HG03159 (cell line): ENCODE measurements around the gene VAT1.
A peak's percentile ranks its signal among the peaks of the same experiment; 100 is the strongest.
"Not testable (repeated sequence)": the region's sequence is repeated elsewhere in the genome, so short reads cannot be mapped to it uniquely, and the experiment has no call there.

Source experiments
- ATAC-seq: cut with Tn5 transposase; IDR thresholded peaks from one replicate; pipeline ENCODE4 v1.9.1; 2021; ENCODE audit warnings: mild to moderate bottlenecking, moderate library complexity; ENCODE audit not compliant: unreplicated experiment

The VAT1 gene

GRCh38 chr17:43010667-43011308 lies 11.4 kb downstream of the VAT1 start:
- ATAC-seq, result no peak

- ATAC-seq, result peak; percentile 82
Observed at GRCh38 chr17:43006639-43007551, 15.3 kb downstream of the VAT1 start, which contains the start of gene IFI35. IFI35 (plus strand) TSS chr17:43006784; CDS start chr17:43006948, 164 bp downstream.

DNA sequence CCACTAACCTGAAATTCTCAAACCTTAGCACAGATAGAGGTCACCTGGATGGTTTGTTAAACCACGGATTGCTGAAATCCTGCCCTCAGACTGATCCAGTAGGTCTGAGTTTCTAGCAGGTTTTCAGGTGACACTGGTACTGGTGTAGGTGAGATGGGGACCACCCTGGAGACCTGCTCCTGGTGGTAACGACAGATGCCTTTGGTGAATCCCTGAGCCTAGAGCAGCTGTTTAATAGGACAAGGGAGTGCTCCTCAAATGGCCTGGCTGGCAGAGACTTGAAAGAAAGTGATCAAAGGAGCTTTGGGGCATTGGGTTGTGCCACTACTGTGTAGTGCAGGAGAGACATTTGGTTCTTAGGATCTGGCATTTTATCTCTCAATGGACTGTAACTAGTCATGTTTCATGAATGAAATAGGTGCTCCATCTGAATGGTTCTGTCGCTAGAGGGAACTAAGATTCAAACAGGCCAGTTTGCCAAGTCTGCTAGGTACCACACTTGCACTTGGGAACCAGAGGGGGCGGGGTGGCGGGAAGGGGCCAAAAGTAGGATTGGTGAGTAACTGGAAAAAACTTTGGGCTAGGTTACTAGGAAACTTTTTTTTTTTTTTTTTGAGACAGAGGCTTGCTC lies 18.5 kb downstream of the VAT1 start:
- no peak for ATAC-seq

- ATAC-seq, result not testable (repeated sequence)
Observed at GRCh38 chr17:43000894-43001293, 21.3 kb downstream of the VAT1 start.

- no peak for ATAC-seq
Observed at GRCh38 chr17:42999003-42999525, 23.1 kb downstream of the VAT1 start.

DNA sequence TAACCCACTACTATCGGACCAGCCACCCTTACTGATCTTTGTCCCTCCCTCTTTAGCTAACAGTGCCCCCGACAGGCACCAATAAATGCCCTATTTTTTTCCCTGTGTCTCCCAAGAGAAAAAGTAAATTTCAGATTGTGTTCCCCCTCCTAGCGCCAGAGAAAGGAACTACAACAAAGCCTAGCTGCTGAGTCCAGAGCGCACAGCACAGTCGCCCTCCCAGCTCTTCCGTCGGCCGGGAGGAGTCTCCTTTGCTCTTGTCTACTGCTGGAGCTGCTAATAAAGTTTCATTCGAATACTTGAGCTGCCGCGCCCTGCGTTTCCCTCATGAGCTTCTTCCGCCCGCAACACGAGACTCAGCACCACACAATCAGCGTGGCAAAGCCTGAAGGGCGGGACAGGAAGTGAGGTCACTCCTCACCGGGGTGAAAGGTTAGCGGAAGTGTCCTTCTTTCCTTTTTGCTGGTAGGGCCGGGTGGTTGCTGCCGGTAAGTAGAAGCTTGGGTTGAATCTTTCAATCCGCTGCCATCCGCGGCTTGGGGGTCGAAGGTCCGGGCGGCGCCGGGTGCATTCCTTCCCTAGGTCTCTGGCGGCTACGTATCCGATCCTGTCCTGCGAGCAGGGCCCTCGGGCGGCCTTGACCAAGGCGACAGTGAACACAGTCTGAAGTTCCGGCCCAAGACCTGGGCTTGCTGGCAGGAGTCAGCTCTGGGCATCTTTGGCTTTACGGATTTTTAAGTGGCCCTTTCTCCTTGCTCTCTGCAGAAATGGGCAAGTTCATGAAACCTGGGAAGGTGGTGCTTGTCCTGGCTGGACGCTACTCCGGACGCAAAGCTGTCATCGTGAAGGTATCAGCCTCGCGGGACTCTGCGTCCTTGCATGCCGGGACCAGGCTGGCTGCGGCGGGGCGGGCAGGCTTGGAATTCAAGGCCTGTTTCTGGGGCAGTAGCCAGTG lies 23.9 kb downstream of the VAT1 start, which contains the start of gene RPL27:
RPL27 (plus strand) TSS at position 436 of the 955 bp plus-strand sequence; CDS start at position 768, 332 bp downstream.
- ATAC-seq, result peak; percentile 93

DNA sequence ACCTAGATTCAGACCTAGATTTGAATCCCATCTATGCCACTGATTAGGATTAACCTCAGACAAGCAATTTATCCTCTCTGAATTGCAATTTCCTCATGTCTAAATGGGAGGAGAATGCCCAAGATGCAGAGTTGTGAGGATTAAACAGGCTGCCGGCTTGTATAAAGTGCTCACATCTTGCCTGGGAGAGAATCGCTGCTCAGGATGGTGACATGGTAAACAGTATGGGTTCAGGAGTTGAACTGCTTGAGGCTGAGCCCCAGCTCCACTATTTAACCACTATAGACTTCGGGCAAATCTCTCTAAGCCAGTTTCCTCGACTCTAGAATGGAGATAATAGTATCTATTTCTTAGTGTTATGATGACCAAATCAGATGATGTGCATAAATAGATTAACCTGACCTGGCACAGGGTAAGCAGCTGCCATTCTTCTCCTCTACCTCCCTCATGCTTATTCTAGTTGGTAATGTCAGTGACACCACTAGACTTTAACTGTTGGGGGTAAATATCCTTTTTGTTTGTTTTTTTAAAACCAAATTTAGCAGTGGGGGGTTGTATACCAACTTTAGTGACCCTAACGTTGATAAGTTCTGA lies 24.7 kb downstream of the VAT1 start:
- ATAC-seq, result no peak

GRCh38 chr17:42993913-42994312 lies 28.3 kb downstream of the VAT1 start:
- ATAC-seq, result not testable (repeated sequence)

- ATAC-seq, result no peak
Observed at GRCh38 chr17:42992872-42993271, 29.3 kb downstream of the VAT1 start.

DNA sequence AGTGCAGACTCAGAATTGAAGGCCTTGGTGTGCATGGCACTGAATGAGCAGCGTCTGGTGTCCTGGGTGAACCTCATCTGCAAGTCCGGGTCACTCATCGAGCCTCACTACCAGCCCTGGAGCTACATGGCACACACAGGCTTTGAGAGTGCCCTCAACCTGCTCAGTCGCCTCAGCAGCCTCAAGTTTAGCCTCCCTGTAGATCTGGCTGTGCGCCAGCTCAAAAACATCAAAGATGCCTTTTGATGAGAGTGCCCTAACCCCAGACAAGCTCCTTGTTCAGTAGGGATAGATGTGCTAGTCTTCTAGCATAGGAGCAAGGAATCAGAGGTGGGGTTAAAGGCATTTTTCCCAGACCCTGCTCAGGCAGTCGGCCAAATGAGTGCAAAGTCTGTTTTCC lies 30.7 kb downstream of the VAT1 start:
- no peak for ATAC-seq

DNA sequence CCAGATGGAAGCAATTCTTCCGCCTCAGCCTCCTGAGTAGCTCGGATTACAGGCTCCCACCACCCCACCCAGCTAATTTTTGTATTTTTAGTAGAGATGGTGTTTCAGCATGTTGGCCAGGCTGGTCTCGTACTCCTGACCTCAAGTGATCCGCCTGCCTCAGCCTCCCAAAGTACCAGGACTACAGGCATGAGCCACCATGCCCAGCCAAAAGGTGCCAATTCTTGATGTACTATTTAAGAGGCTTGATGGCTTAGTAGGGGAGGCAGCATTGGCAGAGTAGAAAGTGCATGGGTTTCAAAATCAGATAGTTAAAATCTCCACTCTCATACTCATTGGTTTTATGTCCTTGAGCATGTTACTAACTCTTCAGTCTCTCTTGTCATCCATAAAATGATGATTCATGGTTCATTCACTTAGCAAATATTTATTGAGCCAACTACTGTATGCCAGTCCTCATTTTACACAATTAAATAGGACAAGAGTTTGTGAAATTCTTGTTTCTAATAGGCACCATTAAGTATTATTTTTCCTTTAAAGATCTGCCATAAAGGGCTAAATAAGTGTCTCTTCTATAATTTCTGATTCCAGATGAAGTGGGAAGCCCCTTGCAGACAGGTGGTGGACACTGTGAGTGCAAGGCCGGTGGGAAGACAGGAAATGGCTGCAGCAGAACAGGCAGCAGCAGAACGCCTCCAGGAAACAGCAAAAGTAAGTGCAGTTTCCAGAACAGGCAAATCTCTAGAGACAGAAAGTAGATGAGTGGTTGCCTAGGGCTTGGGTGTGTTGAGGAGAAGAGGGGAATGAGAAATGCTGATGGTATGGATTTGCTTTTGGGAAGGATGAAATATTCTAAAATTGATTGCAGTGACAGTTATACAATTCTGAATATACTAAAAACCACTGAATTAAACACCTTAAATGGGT lies 32.2 kb downstream of the VAT1 start:
- no peak for ATAC-seq

GRCh38 chr17:42989141-42989540 lies 33.0 kb downstream of the VAT1 start:
- ATAC-seq, result no peak

DNA sequence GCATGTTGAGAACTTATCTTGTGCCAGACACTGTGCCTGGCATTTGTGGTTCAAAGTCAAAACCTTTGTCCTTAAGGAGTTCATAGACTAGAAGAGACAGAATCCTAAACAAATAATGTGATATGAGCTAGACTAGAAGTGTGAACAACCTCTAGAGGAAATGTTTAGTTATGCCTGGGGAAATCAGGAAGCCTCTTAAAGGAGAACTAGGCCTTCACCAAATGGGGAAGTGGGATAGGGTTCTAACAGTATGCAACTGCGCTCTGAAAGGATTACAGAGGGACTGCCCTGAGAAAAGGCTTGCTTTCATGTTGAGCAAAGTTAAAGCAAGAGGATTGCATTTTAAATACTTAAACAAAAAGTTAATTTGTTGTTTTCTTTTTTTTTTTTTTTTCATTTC lies 37.0 kb downstream of the VAT1 start:
- ATAC-seq, result no peak

DNA sequence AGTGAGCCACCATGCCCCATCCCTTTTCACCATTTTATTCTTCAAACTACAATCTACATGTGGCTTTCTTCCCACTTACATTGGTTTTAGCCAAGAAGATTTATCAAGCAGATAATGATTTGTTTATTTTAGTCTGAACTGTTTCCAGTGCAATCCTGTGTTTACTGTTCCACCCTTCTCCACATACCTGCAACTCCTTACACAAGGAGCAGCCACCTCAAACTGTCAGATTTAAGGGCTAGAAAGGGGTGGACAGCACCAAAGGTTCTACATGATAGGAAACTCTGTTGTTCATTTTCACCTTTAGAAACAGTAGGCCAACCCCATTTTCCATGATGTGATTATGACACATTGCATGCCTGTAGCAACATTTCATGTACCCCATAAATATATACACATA lies 39.9 kb downstream of the VAT1 start:
- ATAC-seq, result no peak

DNA sequence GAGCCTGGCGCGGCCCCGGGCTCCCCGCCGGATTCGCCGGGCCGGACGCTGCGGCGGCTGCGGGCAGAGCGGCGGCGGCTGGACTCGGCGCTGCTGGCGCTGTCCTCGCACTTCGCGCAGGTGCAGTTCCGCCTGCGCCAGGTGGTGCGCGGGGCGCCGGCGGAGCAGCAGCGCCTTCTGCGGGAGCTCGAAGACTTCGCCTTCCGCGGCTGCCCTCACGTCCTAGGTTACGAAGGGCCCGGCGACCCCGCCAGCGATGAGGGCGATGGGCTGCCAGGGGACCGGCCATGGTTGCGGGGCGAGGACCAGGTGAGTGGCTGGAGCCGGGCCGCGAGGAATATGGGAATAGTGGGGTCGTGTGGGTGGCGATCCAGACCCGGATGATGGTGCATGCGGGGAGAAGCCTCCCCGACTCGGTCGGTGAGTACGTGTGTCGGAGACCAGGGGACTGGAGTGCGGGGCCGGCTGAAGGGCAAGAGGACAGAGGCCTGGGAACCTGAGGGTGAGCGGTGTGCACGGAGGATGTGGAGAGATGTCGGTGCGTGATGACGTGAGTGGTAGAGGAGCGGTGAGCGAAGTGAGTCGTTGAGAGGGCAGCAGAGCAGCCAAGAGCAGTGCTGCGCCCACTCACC lies 41.3 kb downstream of the VAT1 start:
- peak; percentile 40 for ATAC-seq

GRCh38 chr17:42980274-42980765 lies 41.9 kb downstream of the VAT1 start, which contains the start of gene RUNDC1:
RUNDC1 (plus strand) TSS chr17:42980565; CDS start chr17:42980577, 12 bp downstream.
- ATAC-seq, result peak; percentile 65

DNA sequence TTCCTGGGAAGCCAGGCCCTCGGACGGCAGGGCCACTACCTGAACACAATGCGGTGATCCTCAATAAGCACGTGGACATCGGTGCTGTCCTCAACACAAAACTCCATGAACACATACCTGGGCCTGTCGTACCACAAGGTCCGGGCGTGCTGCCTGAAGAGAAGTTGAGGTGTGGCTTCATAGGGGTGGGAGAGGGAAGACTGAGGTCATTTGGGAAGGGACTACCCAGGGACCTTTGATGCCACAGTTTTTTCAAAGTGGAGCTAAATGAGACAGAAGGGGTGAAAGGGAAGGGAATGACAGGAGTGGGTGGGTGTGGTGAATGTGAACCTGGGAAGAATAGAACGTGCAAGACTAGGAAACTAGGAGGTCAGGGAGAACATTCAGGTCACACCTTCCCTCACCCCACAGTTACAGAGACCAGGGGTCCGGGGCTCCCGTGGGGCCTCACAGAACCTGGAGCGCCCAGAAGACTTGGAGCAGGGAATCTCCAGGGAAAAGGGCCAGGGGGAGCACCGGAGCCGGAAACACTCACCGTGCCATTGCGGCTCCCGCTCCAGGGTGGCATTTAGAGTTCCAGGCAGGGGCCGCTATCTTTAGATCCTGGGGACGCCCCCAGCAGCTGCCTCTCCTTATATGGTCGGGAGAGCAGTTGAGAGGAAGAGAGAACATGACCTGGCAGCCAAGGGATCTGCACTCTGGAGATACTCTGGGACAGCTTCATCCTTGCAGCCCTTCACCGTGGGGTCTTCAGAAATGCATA lies 42.5 kb downstream of the VAT1 start, which contains the start of gene PTGES3L:
PTGES3L (minus strand) TSS at position 570 of the 763 bp plus-strand sequence; CDS start at position 543, 27 bp downstream.
- peak; percentile 31 for ATAC-seq
